Activated CD4-positive, alpha-beta T cell treated with anti-CD3 and anti-CD28 coated beads for 1 hour (primary cell): ENCODE data around the gene MRPL33.

Source experiments
- DNase-seq: peaks from one replicate; pipeline ENCODE4 v3.0.0-alpha.2; 2020

MRPL33 gene

GRCh38 chr2:27771548-27772335 lies at the start of gene MRPL33:
Gene MRPL33, plus strand, starts transcription at chr2:27771719. Its CDS starts 59 bp downstream, at chr2:27771778.
- peak; percentile 84 for DNase-seq

DNA sequence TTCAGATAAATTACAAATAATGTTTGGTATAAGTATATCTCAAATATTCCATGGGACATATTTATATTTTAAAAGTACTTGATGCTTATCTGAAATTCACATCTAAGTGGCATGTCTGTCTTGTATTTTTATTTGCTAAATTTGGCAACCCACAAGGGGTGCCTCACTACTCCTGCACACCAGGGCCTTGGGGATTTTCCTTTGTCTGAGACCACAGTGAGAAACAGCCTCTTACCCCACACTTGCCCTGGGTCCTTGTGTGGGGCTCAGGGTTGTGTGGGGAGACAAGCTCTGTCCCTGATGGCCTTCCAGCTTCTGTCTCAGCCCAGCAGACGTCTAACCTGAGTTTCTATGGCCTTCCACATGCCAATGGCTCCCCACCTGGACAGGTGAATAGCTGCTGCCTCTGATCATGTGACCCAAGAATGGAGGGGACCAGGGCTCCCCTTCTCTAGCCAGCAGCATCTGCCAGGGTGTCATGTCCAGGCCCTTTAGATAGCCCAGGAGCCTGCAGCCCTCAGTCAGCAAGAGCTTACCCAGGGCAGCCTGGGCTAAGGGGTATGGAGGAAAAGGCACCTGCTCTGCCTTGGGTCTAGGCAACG lies 49.5 kb upstream of the MRPL33 start:
- no peak for DNase-seq

DNA sequence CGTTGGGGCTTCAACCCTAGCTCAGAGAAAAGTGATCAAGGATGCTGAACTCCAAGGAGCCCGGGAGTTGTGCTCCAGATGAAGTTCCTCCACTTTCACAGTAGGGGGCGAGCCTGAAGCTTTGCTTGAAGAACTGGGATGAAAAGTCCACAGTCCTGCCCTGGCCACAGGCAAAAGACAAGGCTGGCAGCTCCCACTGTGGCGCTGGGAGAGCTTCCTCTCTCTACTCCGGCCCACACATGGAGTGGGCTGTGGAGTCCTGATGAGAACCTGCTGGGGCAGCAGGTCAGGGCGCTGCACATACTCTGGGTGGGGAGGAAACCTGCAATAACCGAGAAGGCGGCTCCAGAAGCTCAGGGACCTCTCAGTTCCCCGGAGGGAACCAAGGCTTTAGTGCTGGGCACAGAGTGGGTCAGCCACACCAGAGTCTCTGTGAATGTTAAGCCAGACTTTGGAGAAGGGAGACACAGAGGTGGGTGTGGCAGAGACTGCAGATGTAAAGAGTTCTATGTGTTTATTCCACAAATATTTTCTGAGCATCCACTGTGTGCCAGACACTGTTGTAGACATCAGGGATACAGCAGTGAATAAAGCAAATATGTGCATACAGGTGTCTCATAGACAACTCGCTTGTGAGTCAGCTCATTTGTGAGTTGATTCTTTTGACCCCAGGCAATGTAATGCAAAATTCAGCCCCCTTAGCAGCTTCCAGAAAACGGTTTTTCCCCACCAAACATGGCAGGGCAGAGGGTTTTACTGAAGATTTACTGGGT lies 48.0 kb upstream of the MRPL33 start:
- DNase-seq: no peak

DNA sequence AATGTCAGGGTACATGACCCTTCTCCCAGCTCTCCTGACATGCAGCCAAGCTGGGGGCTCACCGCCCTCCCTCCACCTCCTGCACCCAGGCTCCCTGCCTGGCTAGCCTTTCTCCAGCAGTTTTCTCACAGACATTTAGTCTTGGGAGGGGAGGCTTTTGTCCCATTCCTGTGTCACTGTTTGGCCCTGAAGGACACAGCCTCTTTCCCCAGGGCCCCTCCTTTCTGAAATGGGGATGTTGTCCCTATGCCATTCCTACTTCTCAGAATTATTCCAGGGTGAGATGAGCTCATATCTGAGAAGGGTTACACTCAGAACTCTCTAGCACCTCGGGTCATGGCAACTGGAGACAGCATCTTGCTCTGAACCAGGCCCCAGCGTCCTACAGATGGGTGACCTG lies 47.3 kb upstream of the MRPL33 start:
- DNase-seq: no peak

GRCh38 chr2:27724905-27725701 lies 46.4 kb upstream of the MRPL33 start:
- no peak for DNase-seq

- no peak for DNase-seq
These were observed 44.3 kb upstream of the MRPL33 start for GRCh38 chr2:27727257-27727656.

GRCh38 chr2:27728081-27728858 lies 43.2 kb upstream of the MRPL33 start:
- DNase-seq: no peak

- no peak for DNase-seq
These were observed 42.3 kb upstream of the MRPL33 start for GRCh38 chr2:27729198-27729597.

DNA sequence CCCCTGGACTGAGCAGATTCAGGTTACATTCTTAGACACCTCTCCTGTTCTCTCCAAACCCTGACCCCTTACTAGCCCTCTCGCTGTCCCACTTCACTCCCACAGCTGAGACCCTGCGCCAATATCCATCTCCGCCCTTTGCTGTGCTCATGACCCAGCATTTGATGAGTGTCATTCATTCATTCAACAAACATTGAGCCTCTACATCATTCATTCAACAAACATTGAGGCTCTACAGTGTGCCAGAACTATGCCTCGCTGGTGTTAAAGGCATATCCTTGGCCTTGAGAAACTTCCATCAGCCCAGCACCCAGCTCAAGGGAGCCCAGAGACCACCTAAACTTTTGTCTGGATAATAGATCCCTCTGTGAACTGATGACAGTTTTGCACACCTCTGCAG lies 41.9 kb upstream of the MRPL33 start:
- DNase-seq: no peak

DNA sequence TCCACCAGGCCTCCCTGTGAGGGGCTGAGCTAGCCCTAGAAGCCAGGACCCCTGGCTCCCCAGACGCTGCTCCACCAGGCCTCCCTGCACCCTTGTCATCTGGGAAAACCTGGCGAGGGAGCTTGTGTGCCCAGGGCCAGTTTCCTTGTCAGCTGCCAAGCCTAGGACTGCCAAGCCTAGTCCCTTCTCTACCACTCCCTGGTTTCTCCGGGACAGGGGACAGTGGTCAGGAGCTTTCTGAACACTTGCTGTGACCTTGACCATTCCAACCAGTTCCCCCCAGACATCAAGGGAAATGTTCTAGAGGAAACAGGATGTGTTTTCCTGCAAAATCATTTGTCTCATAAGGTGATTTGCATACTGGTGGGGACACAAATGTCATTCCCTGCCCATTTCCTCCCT lies 41.3 kb upstream of the MRPL33 start:
- no peak for DNase-seq

GRCh38 chr2:27730980-27731691 lies 40.4 kb upstream of the MRPL33 start:
- no peak for DNase-seq

DNA sequence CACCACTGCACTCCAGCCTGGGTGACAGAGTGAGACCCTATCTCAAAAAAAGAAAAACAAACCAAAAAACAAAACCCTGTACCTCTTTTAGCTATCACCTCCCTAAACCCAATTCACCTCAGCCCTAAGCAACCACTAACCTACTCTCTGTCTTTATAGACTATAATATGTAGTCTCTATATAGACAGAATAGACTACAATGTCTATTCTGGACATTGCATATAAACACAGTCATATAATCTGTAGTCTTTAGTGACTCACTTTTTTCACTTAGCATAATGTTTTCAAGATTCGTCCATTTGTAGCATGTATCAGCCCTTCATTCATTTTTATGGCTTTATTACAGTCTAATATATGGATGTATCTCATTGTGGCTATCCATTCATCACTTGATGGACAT lies 37.2 kb upstream of the MRPL33 start:
- no peak for DNase-seq

DNA sequence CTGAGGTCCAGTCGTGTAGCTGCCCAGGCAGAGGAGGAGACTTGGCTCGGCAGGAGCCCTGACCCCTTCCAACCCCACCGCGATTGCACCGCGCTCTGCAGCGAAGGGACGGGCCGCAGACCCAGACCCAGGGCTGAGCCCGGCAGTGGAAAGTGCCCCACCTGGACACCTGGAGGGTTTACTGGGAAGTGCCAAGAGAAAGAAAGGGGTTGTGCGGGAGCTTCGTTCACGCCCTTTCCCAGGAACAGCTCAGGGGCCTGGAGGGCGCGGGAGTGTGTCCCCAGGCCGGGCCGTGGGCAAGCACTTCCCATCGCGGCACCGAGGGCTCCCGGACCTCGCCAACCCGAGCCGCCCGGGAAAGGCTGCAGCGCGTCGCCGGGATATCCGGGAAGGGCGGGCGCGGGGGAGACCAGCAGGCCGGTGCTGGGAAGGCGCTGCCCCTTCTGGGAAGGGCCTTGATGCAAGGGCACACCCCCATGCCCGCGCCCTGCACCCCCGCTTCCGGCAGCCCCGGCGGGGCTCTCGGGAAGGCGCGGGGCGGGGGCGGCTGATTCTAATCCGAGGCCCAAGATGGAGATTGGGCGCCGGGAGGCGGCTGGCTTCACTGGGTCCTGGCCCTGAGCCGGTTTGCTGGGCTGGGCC lies 36.1 kb upstream of the MRPL33 start:
- peak; percentile 32 for DNase-seq

- DNase-seq: no peak
These were observed 35.3 kb upstream of the MRPL33 start for GRCh38 chr2:27736031-27736889.

DNA sequence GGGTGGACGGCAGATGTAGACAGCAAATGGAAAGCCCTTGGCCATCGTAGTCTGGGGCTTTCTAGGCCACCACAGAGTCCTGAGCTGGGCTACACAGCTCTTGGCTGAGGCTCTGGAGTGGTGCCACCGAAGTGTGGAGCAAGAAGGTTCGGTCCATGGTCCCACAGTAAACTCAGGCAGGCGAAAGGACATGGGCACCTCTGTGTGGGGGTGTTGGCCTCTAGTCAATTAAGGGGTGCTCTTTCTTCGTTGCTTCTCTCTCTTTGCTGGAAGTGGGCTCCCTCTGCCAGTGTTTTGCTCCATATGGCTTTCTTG lies 34.7 kb upstream of the MRPL33 start:
- no peak for DNase-seq

DNA sequence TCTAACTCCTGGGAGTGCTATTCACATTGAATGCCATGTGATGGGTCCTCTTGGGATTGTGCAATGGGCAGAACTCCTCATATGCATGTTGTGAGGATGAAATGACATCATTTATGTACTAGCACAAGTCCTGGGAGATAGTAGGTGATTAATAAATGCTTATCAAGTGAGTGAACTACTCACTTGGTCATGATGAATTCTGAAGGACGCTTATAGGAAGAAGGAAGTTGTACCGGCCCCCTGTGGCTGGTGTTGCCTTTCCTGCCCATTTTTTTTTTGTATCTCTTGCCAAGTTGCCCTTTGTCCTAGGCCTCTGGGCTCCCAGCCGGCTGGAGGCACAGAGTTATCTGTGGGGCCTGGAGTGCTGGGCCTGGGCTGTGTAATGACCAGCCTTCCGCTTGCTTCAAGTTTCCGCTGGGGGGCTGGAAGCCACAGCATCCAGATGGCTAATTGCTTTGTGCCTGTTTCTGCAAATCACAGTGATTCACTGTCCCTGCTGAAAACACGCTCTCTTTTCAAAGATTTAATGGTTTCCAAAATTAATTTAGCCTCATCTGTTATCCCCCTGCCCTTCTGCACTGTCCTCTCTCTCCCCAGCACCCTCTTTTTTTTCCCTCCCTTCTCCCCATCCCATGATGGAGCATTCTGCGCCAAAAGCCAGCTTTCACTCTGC lies 33.7 kb upstream of the MRPL33 start:
- DNase-seq: no peak

GRCh38 chr2:27738349-27739057 lies 33.0 kb upstream of the MRPL33 start:
- no peak for DNase-seq

GRCh38 chr2:27739058-27739373 lies 32.5 kb upstream of the MRPL33 start:
- DNase-seq: no peak

DNA sequence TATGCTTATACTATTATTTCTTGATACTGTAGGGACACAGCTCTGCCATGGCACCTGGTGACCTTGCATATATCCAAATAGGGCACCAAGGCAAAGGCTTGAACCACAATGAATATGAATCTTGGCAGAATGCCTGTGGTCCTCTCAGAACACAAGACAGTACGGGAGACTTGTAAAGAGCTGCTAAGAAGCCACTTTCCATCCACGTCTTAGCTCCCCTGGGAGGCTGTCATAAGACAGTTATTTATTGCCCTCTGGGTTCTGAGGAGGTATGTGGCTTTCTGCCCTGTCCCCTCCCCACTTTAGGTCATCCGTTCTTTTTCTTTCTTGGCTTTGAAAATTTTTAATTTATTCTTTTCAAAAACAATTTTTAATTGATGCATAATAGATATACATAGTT lies 29.8 kb upstream of the MRPL33 start:
- DNase-seq: no peak
